HG03139 (cell line): ENCODE data around the gene NUTM2E.
"Not testable (repeated sequence)": the region's sequence is repeated elsewhere in the genome, so short reads cannot be mapped to it uniquely, and the experiment has no call there.

ENCODE experiments used
- ATAC-seq: cut with Tn5 transposase; IDR thresholded peaks from one replicate; pipeline ENCODE4 v1.9.1; 2021; ENCODE audit not compliant: unreplicated experiment

Gene NUTM2E

DNA sequence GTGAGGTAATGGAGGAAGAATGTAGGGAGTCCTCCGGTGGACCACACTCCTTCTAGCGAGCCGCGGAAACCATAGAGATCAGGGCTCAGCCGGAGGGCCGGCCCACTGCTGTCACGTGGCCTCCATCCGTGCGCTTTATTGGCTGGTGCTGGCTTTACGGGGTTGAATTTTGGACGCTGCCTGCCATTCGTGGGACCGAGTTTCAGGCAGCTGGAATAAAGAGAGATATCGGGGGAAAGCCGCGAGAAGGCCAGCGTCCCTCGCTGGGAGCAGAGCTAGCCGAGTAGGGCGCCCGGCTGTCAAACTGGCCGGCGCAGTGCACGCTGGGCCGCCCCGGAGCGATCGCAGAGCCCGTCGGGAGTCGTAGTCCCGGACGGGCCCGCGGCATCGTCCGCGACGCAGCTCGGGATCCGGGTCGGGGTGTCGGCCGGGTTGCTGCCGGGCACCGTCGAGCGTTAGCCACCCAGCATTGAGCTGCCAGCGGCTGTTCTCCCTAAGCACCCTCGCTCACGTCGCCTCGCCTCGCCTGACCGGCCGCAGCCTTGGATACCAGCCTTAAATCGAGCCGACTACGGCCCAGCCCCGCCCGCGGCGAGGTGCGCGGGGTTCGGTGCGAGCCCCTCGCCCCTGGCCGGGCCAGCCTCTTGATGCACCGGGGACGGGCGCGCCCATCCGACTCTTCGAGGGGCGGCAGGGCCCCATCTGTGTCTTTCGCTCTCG lies at the start of gene NUTM2E:
TSS of gene NUTM2E (plus strand) at position 244 of the 720 bp plus-strand sequence. CDS start 15,002 bp downstream, outside the sequence.
- ATAC-seq, result peak; percentile 90

DNA sequence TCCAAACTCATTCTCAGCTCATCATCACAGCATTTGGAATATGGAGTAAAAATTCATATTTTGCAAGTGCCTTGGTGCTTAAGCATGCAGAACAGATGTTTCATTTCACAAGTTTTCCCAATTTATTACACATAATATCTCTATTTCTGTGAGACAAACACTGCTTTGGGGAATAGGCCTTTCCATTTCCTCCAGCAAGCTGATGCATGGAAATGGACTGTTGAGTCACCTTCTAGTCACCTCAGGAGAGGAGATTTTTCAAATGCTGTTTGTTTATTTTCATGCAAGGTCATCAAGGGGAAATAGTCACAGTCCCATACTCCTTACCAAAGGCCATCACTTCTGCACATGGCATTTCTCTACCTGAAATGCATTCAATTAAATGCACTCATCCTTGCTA lies 48.5 kb upstream of the NUTM2E start:
- ATAC-seq, result not testable (repeated sequence)

DNA sequence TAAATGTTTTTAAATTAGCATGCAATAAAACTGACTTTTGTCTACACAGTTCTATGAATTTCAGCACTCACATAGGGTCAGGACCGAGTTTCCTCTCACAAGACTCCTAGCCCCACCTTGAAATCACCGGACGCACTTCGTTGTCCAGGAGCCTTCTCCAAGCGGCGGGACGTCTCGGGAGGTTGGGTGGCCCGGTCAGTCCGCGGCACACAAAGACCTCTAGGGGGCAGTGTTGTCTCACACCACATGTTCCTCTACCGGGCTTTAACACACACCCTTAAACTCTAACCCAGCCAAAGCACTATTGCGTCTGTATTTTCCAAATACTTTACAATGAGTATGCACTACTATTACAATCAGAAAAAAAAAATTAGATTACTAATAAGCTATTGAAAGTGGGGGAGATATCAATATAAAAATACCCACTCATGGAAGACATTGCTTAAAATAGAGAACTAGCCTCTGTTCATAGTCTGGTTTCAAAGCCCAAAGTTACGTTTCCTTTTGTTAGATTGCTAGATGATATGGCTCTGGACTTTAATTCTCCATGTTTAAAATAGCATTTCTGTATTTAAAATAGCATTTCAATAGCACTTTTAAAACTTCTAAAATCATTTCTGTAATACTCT lies 47.1 kb upstream of the NUTM2E start:
- peak; percentile 93 for ATAC-seq

DNA sequence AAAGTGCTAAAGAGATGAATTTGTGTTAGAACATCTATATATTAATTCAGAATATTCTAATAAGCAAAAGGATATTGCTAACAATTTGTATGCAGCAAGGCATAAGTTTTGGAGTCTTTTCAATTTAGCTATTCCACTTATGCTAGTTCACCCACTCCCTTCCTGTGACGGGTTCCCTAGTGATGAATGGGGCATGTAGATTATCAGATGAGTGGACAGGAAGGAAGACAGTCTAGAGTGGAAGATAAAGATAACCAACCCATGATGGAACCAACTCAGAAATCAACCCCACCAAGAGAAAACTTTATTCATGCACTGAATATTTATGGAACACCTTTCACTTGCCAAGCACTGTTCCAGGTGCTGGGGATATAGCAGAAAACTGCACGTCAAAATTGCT lies 46.5 kb upstream of the NUTM2E start:
- not testable (repeated sequence) for ATAC-seq

GRCh38 chr10:79781584-79781983 lies 45.0 kb upstream of the NUTM2E start:
- not testable (repeated sequence) for ATAC-seq

- ATAC-seq, result not testable (repeated sequence)
These were observed 39.0 kb upstream of the NUTM2E start for GRCh38 chr10:79787455-79787952.

GRCh38 chr10:79789351-79789750 lies 37.2 kb upstream of the NUTM2E start:
- not testable (repeated sequence) for ATAC-seq

- not testable (repeated sequence) for ATAC-seq
These were observed 34.5 kb upstream of the NUTM2E start for GRCh38 chr10:79791906-79792517.

GRCh38 chr10:79799337-79799736 lies 27.2 kb upstream of the NUTM2E start:
- not testable (repeated sequence) for ATAC-seq

GRCh38 chr10:79805857-79806256 lies 20.7 kb upstream of the NUTM2E start:
- not testable (repeated sequence) for ATAC-seq

GRCh38 chr10:79811895-79812294 lies 14.6 kb upstream of the NUTM2E start:
- not testable (repeated sequence) for ATAC-seq

GRCh38 chr10:79816290-79816689 lies 10.2 kb upstream of the NUTM2E start:
- not testable (repeated sequence) for ATAC-seq

DNA sequence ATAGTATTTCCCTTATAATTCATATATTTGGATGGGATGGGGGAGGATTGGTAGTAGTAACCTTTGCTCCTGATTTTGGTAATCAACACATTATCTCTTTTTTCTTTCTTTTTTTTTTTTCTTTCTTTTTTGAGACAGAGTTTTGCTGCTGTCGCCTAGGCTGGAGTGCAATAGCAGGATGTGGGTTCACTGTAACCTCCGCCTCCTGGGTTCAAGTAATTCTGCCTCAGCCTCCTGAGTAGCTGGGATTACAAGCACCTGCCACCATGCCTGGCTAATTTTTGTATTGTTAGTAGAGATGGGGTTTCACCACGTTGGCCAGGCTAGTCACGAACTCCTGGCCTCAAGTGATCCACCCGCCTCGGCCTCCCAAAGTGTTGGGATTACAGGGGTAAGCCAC lies 3.2 kb upstream of the NUTM2E start:
- ATAC-seq, result not testable (repeated sequence)

DNA sequence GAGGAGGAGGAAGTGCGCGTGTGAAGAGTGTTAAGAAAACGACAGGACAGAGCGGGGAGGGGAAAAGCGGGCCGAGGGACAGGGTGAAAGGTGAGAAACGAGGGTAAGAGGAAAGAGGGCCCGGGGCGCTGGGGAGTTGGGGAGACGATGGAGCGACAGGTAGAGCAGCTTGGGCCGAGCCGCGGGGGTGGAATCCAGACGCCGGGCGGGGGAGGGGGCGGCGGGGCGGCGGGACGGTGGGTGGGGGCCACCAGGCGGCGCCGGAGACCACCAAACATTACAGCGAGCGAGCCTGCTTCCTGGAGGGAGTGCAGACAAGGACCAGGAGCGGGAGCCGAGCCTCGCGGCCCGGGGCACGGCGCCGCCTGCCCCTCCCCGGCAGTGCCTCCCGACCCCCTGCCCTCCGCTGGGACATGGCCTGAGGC lies 940 bp upstream of the NUTM2E start:
- ATAC-seq, result peak; percentile 12

GRCh38 chr10:79826131-79826495 lies 426 bp upstream of the NUTM2E start:
- ATAC-seq, result not testable (repeated sequence)

DNA sequence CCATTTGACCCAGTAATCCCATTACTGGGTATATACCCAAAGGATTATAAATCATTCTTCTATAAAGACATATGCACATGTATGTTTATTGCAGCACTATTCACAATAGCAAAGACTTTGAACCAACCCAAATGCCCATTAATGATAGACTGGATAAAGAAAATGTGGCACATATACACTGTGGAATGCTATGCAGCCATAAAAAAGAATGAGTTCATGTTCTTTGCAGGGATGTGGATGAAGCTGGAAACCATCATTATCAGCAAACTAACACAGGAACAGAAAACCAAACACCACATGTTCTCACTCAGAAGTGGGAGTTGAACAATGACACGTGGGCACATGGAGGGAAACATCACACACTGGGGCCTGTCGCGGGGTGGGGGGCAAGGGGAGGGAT lies 7.3 kb downstream of the NUTM2E start:
- not testable (repeated sequence) for ATAC-seq

DNA sequence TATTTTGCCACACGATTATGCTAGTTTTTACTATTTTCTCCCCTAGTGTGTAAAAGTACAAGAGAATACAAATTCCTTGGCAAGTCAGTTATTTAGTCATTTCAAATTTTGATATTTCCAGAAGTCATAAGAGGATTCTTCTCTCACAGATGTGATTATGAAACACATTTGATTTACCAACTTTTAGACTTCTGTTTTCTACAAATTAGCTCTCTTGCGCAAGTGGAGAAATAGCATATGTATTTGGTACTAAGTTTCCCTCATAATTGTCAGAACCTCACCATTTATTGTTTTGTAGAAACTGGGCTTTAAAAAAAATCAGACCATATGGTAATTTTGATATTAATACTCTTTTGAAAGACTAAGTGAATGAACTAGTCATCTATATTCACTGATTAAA lies 9.4 kb downstream of the NUTM2E start:
- ATAC-seq, result not testable (repeated sequence)

DNA sequence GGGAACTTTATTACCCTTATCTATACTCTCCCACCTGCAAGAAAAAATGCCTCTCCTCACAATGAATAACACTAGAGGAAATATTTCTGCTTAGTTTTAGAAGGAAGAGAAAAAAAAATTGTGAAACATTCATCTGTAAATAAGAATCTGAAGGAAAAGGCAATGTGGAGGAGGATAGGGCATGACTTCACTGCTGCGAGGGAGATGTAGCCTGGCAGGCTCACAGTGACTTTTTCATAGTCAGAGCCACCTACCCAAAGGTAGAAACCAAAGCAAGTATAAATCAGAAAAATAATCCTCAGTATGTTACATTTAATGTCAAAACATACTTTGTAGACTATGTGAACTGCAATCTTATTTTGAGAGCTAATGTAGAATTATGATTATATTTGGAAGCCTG lies 10.4 kb downstream of the NUTM2E start:
- not testable (repeated sequence) for ATAC-seq

- ATAC-seq, result not testable (repeated sequence)
These were observed 11.9 kb downstream of the NUTM2E start for GRCh38 chr10:79838441-79838840.

DNA sequence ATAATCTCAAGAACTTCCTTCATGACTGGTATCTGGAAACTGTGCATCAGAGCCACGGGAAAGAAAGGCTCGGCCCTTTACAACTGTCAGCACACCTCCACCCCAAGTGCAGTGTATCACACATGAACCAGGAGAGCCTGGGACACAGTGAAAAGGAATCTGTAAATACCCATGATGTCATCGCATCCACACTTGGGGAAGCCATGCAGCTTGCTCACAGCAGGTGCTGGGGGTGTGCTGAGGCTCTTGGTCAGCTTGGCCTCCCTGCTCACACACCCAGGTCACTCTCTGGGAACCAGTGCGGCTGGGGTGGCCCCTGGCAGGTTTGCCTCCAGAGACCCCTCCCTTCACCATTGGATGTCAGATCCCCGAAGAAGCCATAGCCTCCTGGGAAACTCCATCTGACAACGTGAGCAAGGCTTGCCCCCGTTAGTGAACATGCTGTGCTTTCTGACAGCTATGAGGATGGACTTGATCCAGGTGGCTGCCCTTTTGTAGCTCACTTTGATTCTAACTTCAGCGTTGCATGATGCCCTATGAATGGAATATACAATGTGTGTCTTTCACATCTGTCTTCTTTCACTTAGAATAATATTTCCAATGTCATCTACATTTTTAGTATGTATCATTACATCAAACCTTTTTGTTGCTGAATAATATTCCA lies 26.8 kb downstream of the NUTM2E start:
- not testable (repeated sequence) for ATAC-seq

DNA sequence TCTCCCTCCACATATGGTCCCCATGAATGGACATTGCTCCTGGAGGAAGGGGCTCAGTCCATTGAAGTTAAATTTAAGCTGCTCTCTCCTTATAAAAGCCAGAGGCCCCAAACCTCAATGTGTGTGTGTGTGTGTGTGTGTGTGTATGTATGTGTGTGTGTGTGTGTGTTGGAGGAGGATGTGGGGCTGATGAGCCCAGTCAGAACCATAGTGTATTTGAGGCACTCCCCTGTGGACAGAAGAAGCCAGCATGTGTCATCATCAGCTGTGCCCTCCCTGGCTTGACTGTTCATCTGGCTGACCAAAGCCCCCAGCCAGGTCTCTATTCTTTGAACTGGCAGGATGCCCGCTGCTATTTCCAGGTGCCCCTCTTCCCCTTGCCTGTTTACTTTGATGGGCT lies 35.7 kb downstream of the NUTM2E start:
- not testable (repeated sequence) for ATAC-seq
